DMS114 treated with DMSO at 0.1 percent for 48 hours (cell line): ENCODE data around the gene HOXD1.

Experiments used
- DNase-seq: peaks from one replicate; lab custom pipeline; 2025; ENCODE audit not compliant: unreplicated experiment; lab: John Stamatoyannopoulos, UW

The HOXD1 gene

GRCh38 chr2:176164611-176165369, 23.7 kb upstream of the HOXD1 start:
- no peak for DNase-seq

GRCh38 chr2:176165370-176166050, 23.0 kb upstream of the HOXD1 start:
- no peak for DNase-seq

GRCh38 chr2:176166272-176166671, 22.2 kb upstream of the HOXD1 start:
- DNase-seq = no peak

- no peak for DNase-seq
These were observed 21.1 kb upstream of the HOXD1 start for GRCh38 chr2:176167398-176167797.

- no peak for DNase-seq
These were observed 19.3 kb upstream of the HOXD1 start for GRCh38 chr2:176169181-176169580.

GRCh38 chr2:176169711-176170110, 18.8 kb upstream of the HOXD1 start:
- no peak for DNase-seq

GRCh38 chr2:176170602-176171305, 17.7 kb upstream of the HOXD1 start:
- no peak for DNase-seq

GRCh38 chr2:176171351-176172006, 17.0 kb upstream of the HOXD1 start:
- no peak for DNase-seq

GRCh38 chr2:176172007-176172894, 16.2 kb upstream of the HOXD1 start:
- DNase-seq = no peak

GRCh38 chr2:176172895-176173566, 15.4 kb upstream of the HOXD1 start:
- no peak for DNase-seq

GRCh38 chr2:176173567-176174381, 14.7 kb upstream of the HOXD1 start:
- no peak for DNase-seq

GRCh38 chr2:176174382-176174823, 14.1 kb upstream of the HOXD1 start:
- no peak for DNase-seq

GRCh38 chr2:176174824-176175708, 13.4 kb upstream of the HOXD1 start:
- no peak for DNase-seq

GRCh38 chr2:176175709-176176607, 12.5 kb upstream of the HOXD1 start:
- no peak for DNase-seq

GRCh38 chr2:176177580-176178037, 10.9 kb upstream of the HOXD1 start:
- DNase-seq = no peak

- DNase-seq = no peak
These were observed 10.3 kb upstream of the HOXD1 start for GRCh38 chr2:176178038-176178756.
